ENCODE data around the gene NTNG1. TPM values are rescaled to one million over a fixed set of nuclear protein-coding genes. Genes with fewer than 3 reads are reported as not detected.
"Not testable (repeated sequence)": the region's sequence is repeated elsewhere in the genome, so short reads cannot be mapped to it uniquely, and the experiment has no call there.

The NTNG1 gene
- polyA plus RNA-seq, 3 donors = 26.3 to 28.4 (median 26.5) TPM

DNA sequence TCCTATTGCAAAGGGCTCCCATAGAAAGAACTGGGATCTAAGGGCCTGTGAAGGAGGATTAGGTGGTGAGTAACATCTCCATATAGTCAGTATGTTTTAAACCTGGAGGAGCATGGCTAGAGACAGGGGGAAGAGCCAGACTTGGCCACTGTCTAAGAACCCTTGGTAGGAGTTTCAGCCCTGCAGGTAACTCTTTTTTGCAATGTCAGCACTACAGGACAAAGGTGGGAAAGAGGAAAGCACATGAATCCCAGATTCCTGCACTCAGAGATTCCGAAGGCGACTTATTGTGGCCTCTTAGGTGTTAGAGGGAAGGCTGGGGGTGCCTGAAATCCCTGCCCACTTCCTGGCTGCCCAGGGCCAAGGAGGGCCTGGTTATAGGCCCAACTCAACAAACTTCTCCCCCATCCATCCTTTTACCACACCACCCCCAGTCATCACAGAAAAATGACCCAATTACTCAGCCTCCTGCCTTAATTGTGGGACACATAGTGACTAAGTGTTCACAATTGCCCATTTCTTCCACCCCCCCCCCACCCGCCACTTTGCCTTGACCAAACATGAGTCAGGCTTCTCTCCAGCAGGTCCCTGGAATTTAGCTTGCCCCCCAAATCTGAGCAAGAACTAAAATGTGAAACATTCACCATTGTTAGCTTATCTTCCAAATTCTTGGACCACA lies 1.9 kb upstream of the NTNG1 start:
- DNase-seq (ENCODE audit: extremely low read depth in 1 of 11, low read depth in 9 of 11, low spot score in 4 of 11) = no peak

DNA sequence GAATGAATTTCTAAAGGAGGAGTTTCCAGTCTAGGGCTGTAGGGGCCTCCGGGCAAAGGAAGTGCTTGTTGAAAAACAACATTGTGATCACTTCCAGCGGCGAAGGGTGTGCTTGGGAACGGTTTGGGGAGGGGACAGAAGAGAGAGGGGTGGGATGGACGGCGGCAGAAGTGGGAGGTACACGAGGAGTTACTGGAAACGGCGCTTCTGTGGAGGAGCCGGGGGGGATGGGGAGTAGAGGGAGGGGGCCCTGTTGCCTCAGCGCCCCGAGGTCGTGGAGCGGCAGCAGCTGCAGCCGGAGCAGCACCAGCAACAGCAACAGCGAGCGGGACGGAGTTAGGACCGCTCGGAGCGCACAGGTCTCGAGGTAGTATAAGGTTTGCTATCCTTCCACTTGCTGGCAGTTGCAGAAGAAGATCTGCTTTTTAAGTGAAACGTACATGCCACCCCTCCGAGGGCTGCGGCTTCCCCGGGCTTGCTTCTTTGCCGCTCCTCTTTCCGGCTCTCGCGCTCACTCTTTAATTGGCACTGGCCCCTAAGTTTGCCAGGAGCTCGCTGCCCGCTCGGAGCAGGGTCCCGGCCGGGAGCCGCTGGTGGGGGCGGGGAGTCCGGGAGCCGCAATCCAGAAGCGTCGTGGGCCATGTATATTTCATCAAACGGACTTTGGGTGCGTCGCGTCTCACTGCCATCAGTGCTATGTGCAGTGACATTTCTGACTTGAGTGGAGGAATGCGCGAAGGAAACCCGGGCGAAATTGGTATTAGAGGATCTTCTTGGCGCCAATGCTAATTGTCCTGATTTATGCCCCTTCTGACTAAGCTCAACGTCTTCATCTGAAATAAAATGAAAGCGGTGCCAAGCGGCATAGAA lies 771 bp upstream of the NTNG1 start:
- DNase-seq (ENCODE audit: extremely low read depth in 1 of 11, low read depth in 9 of 11, low spot score in 4 of 11) = peak in 3 of 11 donors; percentile 13 to 28 (median 13)

DNA sequence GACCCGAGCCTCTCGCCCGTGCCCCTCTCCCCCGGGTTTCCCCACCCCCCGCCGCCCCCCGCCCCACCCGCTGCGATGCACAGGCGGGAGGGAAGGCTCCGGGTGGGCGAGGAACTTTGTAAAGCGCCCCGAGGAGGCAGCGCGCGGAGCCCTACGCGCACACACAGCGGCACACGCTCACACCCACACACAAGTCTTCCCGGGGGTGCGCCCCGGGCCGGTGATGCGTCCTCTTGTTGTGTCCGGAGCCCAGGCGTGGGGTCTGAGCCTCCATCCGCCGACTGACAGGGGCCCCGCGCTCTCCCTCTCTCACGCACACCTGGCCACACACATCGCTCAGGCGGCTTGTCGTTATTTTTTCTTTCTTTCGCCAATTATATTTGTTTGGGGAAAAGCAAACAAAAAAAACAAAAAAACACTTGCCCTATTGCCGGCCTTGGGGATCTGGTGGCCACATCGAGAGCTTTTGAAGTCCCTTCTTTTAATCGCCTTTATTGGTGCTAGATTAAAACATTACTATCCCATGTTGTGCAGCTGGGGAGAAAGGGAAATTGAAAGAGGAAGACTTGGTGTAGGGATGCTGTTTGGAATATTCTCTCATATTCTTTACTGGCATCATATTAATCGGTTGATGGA lies 770 bp downstream of the NTNG1 start:
- DNase-seq (ENCODE audit: extremely low read depth in 1 of 11, low read depth in 9 of 11, low spot score in 4 of 11) = no peak

DNA sequence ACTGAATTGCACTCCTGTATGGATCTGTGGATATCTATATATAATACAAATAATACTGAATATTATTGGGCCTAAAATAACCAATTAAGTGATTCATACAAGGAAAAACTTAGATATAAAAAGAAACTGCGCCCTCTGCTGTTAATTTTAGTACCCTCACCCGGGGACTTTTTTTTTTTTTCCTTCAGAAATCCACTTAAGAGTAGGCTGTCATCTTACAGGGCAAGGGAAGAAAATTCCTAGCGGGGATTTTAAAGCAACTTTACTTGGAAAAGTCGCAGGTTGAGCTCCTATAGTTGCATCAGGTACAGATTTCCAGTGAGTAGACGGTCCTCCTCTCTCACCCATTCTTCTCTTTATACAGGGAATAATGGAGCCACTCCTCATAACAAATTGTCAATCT lies 1.3 kb downstream of the NTNG1 start:
- peak in 4 of 11 donors; percentile 28 to 57 (median 42) for DNase-seq (ENCODE audit: extremely low read depth in 1 of 11, low read depth in 9 of 11, low spot score in 4 of 11)

DNA sequence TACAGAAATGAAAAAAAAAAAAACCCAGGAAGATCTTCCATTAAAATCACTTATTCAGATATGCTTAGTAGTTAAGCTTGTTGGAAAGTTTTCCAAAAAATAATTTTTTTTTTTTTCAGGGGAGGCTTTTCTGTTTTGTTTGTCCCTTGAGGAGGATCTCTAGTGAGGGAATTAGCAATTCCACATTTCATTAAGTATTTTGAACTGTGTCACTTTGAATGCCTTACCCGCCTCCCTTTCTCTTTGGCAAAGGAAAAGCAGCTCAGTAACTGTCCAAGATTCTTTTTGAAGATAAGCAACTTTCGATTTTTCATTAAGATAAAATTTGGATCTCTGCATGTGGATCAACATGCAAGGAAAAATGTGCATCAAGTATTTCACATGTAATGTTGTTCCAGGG lies 1.8 kb downstream of the NTNG1 start:
- no peak for DNase-seq (ENCODE audit: extremely low read depth in 1 of 11, low read depth in 9 of 11, low spot score in 4 of 11)

DNA sequence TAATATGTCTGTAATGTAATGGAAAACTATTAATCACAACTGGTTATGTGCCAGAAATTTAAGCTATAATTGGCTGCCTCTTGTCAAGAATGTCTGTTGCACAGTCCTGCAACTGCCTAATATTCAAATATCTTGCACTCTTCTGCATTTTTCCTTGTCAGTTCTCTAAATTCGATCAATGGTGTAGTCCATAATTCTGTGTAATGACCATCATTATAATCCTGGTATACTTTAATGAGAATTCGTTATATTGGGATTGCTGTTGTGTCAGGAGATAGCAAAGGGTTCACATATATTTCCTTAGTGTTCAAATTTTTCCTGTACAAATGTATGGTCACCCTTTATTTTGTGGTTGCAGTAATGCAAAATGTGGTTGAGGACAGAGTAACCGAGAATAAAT lies 4.8 kb downstream of the NTNG1 start:
- DNase-seq (ENCODE audit: extremely low read depth in 1 of 11, low read depth in 9 of 11, low spot score in 4 of 11) = no peak

DNA sequence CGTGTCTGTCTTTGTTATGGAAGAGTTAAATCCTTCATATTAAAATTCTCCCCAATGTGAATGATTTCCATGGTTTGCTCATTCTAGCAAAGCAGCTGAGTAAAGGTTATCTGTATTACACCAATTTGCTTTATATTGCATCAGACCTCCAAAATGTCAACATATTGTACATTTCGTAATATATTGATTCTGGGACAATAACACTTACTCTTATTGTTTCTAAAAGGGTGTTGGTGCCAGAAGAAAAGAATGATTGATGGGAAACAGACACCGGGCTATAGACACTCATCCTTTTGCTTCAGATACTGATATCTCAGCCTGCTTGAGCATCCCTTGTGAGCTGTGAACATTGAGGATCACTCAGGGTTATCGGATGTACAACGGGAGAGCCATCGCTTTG lies 7.0 kb downstream of the NTNG1 start:
- DNase-seq (ENCODE audit: extremely low read depth in 1 of 11, low read depth in 9 of 11, low spot score in 4 of 11) = no peak

DNA sequence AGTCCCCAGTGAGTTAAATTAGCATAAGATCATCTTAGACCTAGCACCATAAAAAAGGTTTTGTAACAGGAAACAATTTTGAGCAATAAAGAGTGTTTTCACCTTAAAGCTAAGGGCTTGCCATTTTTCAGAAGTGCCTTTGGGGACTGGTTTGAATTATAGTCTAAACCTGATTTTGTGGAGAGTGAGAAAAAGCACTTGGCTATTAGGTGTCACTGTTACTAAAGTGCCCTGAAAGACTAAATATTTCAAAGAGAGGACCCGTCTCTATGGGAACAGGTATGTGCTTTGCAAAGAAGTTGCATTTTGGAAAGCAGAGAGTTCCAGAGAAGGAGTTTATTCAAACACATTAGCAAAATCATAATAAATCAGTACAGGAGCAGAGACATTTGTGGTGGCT lies 9.1 kb downstream of the NTNG1 start:
- DNase-seq (ENCODE audit: extremely low read depth in 1 of 11, low read depth in 9 of 11, low spot score in 4 of 11) = no peak

DNA sequence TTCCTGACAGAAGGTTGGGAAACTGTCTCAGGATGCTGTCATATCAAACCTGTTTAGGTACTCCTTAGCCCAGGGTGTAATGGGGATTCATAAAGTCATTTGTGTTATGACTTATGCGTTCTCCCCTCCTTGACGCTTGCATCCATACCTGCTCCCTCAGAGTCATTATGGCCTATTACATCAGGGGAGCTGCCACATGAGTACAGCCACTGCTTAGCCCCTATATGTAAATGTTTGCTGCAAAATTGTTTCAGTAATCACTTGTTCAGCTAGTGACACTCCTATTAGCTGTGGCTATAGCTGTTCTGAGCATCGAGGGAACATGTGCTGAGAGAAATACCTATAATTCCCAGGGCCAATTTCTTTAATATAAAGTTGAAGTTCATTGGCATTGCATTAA lies 10.5 kb downstream of the NTNG1 start:
- DNase-seq (ENCODE audit: extremely low read depth in 1 of 11, low read depth in 9 of 11, low spot score in 4 of 11) = no peak

DNA sequence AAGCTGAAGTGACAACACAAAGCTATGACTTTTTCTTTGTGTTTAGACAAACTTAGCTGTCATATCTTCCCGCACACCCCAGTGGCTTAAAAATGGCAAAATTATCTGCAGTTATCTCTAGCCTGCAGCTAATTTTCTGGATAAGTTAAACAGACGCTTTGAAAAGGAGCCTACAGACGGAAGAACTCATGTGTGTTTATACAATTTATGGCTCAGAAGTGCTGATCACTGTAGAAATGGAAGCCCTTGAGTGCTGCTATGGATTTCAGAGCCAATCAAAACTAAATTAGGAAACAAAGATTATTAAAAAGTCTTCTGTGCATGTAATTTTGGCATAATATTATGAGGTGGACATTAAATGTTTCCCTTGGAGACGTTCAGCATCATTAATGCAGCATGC lies 11.6 kb downstream of the NTNG1 start:
- no peak for DNase-seq (ENCODE audit: extremely low read depth in 1 of 11, low read depth in 9 of 11, low spot score in 4 of 11)

DNA sequence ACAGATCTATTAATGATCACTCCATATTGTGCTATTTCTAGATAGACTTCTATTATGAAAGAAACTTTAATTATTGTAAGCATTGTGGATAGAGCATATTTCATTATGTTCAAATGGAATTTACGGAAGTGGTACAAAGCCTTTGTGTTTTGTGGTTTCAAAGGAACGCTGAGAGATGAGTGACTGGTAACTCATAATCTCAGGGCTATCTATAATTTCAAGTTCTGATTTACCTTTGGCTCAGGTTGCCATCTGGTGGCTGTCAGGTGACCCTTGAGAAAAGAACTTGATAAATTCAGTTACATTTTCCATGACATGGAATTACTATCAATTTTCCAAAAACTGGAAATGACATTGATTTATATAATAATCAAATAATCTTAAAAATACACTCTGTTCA lies 12.2 kb downstream of the NTNG1 start:
- no peak for DNase-seq (ENCODE audit: extremely low read depth in 1 of 11, low read depth in 9 of 11, low spot score in 4 of 11)

DNA sequence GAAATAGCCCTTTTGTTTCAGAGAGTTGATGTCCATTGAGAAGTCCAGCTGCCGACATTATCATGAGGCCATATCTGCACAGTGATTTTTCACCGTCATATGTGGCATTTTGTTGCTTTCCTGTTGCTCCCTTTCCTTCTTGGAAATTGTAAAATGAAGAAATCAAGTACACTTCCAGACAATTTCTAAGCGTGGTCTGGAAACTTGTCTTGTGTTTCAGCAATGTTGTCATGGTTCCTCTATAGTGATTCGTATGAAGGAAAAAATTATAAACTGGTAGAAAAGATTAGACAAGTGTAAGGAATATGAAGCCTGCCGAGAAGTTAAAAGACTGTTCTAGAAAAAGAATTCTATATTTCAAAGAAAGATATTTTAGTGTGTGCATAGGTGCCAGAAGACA lies 17.7 kb downstream of the NTNG1 start:
- no peak for DNase-seq (ENCODE audit: extremely low read depth in 1 of 11, low read depth in 9 of 11, low spot score in 4 of 11)

DNA sequence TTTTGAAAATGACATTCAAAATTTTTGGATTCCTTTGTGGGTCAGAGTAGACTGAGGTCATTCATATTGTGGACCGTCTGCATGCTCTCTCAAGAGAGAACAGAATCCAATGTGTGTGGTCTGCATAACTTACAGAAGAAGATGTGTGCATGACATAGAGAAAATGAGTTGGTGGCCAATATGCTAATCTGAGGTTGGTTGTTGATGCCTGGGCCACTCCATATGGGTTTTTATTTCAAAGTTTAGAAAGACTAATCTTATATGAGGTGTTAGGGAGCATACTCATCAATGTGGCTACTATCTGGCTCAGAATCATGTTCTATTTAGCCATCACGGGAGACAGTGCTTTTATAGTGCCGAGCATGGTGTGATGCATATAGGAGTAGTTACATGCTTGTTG lies 18.2 kb downstream of the NTNG1 start:
- no peak for DNase-seq (ENCODE audit: extremely low read depth in 1 of 11, low read depth in 9 of 11, low spot score in 4 of 11)

DNA sequence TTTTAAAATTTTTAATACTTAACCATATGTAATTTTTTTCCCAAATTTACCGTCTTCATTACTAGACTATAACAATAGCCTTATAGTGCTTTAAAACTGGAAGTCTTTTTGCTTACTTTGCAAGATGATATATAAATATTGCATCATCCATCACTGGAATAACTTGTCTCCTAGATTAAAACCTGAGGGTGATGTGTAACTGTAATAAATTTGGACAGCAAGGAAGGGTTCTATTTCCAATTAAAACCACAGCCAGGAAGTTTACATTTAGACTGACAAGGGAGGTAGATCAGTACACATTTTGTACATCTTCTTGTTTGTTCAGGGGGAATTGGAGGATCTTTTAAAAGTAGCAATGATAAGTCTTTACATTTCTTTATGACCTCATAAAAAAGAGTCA lies 21.9 kb downstream of the NTNG1 start:
- no peak for DNase-seq (ENCODE audit: extremely low read depth in 1 of 11, low read depth in 9 of 11, low spot score in 4 of 11)

DNA sequence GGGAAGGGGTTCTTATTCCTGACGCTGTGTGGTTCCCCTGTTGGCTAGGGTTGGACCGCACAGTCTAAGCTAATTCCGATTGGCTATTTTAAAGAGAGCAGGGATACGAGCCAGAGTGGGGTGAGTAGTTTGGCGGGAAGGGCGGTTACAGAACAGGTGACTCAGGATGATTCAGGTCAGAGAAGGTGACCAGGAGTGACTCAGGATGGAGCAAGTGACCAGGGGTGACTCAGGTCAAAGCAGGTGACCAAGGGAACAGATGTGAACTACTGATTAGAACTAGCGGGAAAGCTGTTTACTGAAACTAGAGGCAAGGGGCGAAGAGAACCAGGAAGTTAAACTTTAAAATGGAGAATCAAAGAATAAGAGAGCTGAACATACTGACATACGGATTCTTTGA lies 24.1 kb downstream of the NTNG1 start:
- DNase-seq (ENCODE audit: extremely low read depth in 1 of 11, low read depth in 9 of 11, low spot score in 4 of 11) = not testable (repeated sequence)

DNA sequence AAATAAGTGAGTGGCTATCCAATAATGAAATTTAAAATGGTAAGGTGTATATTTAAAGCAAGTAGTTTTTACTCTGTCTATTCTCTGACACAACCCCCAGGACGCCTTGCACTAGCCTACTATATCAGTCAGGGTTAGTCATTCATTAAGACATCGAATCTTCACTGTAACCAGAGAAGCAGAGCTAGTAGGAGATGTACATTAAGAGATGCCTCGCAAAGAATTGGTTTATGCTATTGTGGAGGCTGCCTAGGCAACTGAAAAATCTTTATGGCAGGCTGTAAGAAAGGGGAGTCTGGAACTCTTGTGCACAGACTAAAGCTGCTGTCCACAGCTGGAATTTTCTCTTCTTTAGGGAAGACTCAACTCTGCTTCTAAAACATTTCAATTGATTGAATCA lies 28.8 kb downstream of the NTNG1 start:
- no peak for DNase-seq (ENCODE audit: extremely low read depth in 1 of 11, low read depth in 9 of 11, low spot score in 4 of 11)

DNA sequence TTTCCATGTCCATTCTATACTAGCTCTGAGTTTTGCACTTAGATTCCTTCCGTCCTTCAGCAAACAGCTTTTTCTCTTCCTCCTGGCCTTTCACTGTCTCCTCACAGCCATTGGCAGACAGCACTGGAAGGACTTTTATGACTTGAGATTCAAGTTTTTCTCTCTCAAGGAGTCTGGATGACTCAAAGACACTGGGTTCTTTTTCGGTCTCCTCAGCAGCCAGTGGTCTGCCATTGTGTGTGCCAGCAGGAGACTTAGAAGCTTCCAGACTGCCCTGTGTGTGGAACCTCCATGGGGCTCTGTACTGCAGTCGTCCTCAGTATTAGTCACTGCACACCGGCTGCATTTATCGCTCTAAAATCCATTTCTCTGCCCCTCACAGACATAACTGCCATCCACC lies 30.5 kb downstream of the NTNG1 start:
- DNase-seq (ENCODE audit: extremely low read depth in 1 of 11, low read depth in 9 of 11, low spot score in 4 of 11) = no peak

DNA sequence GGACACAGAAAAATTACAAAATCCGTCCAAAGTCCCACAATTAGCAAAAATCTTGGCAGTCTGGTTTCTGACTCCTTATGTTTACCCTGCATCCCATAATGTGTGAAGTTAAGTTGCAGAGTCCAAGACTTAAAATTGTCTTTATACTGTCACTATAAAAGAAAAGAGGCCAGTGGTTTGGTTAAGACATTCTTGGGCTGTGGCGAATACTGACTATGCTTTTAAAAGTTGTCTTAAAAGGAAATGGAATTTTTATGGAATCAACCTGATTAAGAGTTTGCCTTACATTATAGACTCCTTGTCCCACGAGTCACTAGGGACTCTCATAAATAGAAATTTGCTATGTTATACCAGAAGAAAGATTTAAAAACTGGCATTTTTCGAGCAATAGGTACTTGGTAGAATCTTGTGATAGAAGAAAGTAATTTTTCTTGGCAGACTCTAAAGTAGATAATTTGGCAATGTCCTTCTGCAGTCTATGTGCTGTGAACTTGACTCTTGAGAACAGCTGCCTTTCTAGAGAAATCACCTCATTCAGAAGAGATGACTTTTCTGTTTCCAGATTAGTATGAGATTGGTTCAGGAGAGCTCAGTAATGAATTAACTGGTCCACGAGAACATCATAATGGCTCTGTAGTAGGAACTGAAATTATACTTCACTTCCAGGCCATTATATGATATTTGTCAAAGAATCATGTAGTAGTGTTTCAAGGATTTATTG lies 31.8 kb downstream of the NTNG1 start:
- no peak for DNase-seq (ENCODE audit: extremely low read depth in 1 of 11, low read depth in 9 of 11, low spot score in 4 of 11)

DNA sequence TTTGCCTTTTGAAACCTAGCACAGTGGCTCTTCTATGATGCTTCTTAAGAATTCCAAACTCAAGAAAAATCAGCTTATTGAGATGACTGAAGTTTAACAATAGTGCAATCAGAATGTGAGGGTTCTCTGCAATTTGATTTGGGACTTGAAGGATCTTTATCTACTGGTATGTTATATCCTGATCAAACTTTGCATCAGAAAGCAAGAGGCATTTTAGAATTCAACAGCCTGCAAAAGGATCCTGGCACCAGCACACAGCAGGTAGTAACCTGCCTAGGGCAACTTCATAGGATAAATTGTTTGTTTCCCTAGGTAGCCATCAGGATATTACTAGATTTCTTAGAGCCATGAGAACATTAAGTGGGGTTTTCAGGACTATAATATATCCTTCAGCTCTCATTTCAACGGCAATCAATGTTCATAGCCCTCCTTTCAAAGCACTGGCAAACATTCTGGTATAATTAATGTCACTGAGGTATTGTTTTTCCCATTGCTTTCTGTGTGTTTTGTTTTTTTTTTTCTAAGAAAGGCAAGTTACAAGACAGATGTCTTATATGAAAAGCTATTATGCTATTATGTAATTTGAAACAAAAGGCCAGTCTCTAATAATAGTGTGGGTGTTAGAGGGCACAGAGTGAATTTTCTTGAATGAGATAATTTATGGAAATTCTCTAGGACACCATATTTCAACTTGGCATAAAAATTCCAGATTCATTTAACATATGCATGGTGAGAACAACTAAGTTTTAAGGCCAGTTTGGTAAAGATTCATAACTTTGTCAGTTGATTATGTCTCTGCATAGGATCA lies 34.5 kb downstream of the NTNG1 start:
- no peak for DNase-seq (ENCODE audit: extremely low read depth in 1 of 11, low read depth in 9 of 11, low spot score in 4 of 11)

All from renal cortex interstitium (tissue), 11 donors.